LNCaP clone FGC (cell line): ENCODE measurements around the gene B3GALNT1.

Experiments
- DNase-seq: peaks from one replicate; pipeline ENCODE4 v3.0.0-alpha.2; 2011; ENCODE audit warnings: low read depth
- H3K4me3 ChIP-seq: 2 replicates; pipeline ENCODE4 v1.5.1; 2011; ENCODE audit warnings: mild to moderate bottlenecking, low read depth, low read length, control low read depth
- TF ChIP-seq, protein P1 (sequence below): IDR thresholded peaks from 2 replicates; pipeline ENCODE4 v1.5.1; 2012; ENCODE audit warnings: mild to moderate bottlenecking; ENCODE audit not compliant: control insufficient read depth, insufficient read depth; ENCODE audit errors: extremely low read depth

The B3GALNT1 gene

DNA sequence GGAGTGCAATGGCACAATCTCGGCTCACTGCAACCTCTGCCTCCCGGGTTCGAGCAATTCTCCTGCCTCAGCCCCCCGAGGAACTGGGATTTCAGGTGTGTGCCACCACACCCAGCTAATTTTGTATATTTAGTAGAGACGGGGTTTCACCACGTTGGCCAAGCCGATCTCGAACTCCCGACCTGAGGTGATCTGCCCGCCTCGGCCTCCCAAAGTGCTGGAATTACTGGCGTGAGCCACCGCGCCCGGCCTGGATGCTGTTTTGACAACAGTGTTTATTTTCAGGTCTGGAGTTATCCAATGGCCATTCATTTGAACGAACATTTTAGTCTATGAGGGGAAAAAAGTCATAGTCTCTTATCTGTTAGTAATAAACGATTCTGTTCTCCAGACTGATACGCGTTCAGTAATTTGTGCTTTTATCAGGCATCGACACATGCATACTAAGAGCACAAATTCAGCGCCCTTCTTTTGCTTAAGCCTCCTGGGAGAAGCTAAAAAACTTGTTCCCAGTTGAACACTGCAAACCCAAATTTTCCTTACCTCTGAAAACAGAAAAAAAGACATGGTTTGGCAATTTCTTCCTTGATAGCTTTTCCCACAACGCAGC is 1.3 kb downstream of the B3GALNT1 start:
- DNase-seq: no peak
- TF ChIP-seq, protein P1, sequence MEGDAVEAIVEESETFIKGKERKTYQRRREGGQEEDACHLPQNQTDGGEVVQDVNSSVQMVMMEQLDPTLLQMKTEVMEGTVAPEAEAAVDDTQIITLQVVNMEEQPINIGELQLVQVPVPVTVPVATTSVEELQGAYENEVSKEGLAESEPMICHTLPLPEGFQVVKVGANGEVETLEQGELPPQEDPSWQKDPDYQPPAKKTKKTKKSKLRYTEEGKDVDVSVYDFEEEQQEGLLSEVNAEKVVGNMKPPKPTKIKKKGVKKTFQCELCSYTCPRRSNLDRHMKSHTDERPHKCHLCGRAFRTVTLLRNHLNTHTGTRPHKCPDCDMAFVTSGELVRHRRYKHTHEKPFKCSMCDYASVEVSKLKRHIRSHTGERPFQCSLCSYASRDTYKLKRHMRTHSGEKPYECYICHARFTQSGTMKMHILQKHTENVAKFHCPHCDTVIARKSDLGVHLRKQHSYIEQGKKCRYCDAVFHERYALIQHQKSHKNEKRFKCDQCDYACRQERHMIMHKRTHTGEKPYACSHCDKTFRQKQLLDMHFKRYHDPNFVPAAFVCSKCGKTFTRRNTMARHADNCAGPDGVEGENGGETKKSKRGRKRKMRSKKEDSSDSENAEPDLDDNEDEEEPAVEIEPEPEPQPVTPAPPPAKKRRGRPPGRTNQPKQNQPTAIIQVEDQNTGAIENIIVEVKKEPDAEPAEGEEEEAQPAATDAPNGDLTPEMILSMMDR: no peak
- no peak overlapping the region for H3K4me3 ChIP-seq

DNA sequence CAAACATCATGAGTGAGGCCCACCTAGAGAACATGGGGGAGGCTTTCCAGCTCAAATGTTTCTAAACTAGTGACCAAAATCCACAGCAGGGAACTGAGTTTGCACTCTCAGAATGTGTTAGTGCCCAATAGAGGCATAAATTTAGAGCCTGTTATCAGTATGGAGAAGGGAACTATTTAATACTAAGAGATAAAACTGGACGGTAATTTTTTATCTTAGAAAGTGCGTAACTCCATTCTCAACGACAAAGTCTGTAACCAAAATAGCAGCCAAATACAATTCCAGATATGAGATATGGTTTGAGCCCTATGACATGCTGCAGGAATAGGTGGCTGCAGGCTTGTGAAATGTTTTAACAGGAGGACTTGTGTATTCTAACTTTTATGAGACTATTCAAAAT is 3.5 kb downstream of the B3GALNT1 start:
- DNase-seq: no peak
- H3K4me3 ChIP-seq: no peak overlapping the region
- TF ChIP-seq, protein P1: no peak

DNA sequence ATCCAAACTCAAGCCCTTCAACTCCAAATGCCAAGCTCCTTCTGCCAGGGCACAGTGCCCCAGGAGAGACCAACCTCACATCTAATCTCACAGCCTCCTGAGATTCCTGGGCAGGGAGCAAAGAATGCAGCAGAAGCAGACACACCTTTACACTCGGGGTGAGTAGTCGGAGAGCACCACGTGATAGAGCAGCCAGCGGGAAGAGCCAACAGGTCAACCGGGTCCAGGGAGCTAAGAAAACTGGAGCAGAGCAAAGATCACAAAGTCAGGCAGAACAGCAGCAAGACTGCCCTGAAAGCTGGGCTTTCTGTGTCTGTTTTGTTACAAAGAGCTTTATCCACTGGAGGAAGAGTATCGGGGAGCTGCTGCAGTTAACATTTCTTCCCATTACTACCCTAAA is 4.2 kb downstream of the B3GALNT1 start:
- no peak for DNase-seq
- TF ChIP-seq, protein P1: no peak
- H3K4me3 ChIP-seq: no peak overlapping the region

DNA sequence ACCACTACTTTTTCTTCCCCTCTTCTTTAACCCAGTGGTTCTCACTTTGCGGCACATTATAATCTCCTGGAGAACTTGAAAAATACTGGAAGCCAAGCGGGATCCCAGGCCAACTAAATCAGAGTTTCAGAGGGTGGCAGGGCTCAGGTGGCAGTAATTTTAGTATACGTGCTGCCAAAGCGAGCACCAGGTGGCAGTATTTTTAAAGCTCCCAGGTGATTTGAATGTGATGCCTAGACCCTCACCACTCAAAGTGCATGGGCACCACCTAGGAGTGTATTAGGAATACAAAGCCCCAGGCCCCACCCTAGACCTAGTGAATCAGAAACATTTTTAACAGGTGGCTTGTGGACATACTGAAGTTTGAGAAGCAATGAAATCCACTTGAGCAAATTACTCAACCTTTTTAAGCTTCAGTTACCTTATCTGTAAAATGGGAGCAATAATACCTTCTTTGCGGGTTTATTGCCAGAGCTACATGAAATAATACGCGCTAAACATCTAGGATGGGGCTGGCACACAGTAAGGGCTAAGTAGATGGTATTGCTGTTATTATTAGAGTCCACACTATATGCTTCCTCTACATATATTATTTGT is 8.3 kb downstream of the B3GALNT1 start:
- TF ChIP-seq, protein P1: peak; percentile 70
- no peak overlapping the region for H3K4me3 ChIP-seq
- no peak for DNase-seq

DNA sequence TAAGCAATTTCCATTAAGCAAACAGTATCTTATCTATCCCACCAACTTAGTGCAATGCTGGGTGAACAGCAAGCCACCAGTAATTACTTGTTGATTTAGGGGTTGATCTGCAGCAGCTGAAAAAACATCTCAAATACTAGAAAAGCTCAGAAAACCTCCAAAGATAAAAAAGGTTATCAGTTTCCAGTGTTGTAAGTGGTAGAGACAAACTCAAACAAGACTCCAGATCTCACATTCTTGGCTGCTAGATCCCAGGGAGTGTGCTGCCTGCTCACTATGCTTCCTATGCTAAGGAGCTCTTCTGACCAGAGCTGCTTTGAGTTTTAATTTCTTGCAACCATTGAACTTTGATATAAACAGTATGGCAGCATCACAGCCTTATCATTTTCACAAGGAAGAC is 11.3 kb downstream of the B3GALNT1 start:
- no peak overlapping the region for H3K4me3 ChIP-seq
- TF ChIP-seq, protein P1: no peak
- no peak for DNase-seq

DNA sequence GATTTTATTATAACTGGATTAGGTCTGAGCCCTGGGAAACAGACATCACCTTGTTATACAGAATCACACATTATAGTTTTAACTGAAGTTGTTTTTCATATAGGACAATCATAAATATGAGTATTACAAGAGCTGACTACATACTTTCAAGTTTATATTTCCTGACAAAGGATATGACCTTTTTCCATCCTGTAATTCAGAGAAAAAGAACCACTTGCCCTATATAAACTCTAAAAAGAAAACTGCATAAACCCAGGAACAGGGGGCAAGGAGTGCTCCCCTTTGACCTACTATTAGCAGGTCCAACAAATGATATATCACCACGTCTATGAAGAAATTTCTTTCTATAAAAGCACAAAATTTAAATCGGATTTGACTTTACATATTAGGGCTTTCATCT is 20.9 kb downstream of the B3GALNT1 start:
- DNase-seq: no peak
- TF ChIP-seq, protein P1: no peak
- no peak overlapping the region for H3K4me3 ChIP-seq

DNA sequence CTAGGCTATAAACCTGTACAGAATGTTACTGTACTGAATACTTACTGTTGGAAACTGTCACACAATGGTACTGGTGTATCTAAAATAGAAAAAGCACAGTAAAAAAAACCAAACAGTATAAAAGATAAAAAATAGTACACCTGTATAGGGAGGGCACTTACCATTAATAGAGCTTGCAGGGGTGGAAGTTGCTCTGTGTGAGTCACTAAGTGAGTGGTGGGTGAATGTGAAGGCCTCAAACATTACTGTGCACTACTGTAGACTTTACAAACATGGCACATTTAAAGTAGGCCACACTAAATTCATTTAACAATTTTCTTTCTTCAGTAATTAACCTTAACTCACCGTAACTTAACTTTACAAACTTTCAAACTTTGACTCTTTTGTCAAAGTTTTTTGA is 22.0 kb downstream of the B3GALNT1 start:
- no peak overlapping the region for H3K4me3 ChIP-seq
- TF ChIP-seq, protein P1: no peak
- no peak for DNase-seq
